OCI-LY7 (cell line): Measurements from ENCODE around the gene SMOC2.

Experiments used
- EZH2phosphoT487 ChIP-seq: fragments of 200-600 bp; sonication (generic); IDR thresholded peaks from 2 replicates; pipeline ENCODE4 v1.6.1; 2018; ENCODE audit warnings: low read depth, borderline replicate concordance, mild to moderate bottlenecking, mixed run types, antibody characterized with exemption, low read length, moderate library complexity, mixed read lengths
- TF ChIP-seq, protein P1 (sequence below): fragments of 200-600 bp; sonication (generic); conservative IDR thresholded peaks from 2 replicates; pipeline ENCODE4 v1.5.1; 2014; ENCODE audit warnings: mild to moderate bottlenecking, antibody characterized with exemption, low read length, moderate library complexity, mixed read lengths

DNA sequence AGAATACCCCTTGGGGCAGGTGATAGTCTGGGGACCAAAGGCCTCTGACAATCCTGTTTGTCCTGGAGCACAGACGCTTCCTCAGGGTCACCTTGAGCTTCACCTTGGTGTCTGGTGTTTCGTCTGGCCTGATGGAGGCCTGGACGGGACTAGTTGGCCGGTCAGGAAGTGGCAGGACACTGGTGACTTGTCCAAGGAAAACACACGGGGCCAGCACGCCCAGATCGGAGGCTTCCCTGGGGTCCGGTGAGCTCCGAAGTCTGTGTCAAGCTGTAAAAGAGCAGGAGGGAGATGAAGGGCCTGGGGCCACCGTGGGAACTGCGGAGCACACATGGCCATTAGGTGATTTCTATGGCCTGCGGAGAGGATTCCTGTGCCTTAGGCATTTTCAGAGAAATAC is 67.9 kb downstream of the SMOC2 start:
- TF ChIP-seq, protein P1, sequence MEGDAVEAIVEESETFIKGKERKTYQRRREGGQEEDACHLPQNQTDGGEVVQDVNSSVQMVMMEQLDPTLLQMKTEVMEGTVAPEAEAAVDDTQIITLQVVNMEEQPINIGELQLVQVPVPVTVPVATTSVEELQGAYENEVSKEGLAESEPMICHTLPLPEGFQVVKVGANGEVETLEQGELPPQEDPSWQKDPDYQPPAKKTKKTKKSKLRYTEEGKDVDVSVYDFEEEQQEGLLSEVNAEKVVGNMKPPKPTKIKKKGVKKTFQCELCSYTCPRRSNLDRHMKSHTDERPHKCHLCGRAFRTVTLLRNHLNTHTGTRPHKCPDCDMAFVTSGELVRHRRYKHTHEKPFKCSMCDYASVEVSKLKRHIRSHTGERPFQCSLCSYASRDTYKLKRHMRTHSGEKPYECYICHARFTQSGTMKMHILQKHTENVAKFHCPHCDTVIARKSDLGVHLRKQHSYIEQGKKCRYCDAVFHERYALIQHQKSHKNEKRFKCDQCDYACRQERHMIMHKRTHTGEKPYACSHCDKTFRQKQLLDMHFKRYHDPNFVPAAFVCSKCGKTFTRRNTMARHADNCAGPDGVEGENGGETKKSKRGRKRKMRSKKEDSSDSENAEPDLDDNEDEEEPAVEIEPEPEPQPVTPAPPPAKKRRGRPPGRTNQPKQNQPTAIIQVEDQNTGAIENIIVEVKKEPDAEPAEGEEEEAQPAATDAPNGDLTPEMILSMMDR, result no peak
- no peak for TF ChIP-seq EZH2phosphoT487
